GM21576 (cell line): ENCODE results near the gene BRD4.
"Not testable (repeated sequence)": the region's sequence is repeated elsewhere in the genome, so short reads cannot be mapped to it uniquely, and the experiment has no call there.

Experiments used
- ATAC-seq: cut with Tn5 transposase; IDR thresholded peaks from one replicate; pipeline ENCODE4 v1.9.1; 2021; ENCODE audit warnings: mild to moderate bottlenecking, moderate library complexity; ENCODE audit not compliant: unreplicated experiment

Gene BRD4

DNA sequence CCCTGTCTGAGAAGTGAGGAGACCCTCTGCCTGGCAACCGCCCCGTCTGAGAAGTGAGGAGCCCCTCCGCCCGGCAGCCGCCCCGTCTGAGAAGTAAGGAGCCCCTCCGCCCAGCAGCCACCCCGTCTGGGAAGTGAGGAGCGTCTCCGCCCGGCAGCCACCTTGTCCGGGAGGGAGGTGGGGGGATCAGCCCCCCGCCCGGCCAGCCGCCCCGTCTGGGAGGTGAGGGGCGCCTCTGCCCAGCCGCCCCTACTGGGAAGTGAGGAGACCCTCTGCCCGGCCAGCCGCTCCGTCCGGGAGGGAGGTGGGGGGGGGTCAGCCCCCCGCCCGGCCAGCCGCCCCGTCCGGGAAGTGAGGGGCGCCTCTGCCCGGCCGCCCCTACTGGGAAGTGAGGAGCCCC lies 30.7 kb upstream of the BRD4 start:
- ATAC-seq = not testable (repeated sequence)

DNA sequence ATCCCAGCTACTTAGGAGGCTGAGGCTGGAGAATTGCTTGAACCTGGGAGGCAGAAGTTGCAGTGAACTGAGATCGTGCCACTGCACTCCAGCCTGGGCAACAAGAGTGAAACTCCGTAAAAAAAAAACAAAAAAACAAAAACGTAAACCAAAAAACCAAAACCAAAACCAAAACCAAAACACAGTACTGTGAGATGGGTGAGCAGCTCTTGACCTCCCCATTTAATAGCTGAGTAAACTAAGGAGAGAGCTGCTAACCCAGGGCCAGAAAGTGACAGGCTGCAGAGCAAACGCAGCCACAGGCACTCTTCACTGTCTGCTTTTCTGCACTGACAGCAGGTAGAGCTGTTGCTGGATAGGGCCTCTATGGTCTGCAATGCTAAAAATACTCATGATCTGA lies 27.7 kb upstream of the BRD4 start:
- not testable (repeated sequence) for ATAC-seq

DNA sequence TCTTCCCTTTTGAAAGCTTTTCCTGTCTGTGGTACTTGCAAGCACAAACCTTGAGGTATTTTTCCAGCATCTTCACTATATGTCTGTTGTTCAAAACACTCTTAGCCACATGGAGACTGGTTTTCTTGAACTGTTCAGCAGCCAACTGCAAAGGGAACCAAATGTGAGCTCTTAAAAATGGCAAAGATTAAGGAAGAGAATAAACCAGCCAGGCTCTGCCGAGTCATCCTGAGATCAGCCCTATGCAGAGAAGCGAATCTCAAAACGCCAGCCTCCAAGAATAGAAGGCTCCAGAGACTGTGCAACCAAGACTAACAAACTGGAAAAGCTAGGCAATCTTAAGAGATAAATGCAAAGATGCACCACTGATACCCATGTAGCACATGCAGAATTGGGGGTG lies 26.6 kb upstream of the BRD4 start:
- no peak for ATAC-seq

DNA sequence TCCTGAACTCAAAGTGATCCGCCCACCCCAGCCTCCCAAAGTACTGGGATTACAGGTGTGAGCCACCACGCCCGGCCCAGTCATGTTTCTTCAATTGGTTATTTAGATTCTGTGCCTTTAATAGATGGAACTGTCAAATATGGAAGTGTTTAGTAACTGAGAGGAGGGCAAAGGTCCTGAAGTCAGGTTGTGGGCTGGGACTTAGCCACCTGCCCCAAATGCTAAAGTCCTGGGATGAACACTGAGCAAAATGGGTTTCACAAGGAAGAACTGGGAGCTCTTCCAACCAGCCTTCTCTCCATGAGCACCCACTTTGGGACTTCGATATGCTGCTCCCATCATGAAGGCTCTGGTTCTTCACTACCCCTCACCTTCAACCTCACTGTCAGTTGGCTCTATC lies 25.6 kb upstream of the BRD4 start:
- no peak for ATAC-seq

DNA sequence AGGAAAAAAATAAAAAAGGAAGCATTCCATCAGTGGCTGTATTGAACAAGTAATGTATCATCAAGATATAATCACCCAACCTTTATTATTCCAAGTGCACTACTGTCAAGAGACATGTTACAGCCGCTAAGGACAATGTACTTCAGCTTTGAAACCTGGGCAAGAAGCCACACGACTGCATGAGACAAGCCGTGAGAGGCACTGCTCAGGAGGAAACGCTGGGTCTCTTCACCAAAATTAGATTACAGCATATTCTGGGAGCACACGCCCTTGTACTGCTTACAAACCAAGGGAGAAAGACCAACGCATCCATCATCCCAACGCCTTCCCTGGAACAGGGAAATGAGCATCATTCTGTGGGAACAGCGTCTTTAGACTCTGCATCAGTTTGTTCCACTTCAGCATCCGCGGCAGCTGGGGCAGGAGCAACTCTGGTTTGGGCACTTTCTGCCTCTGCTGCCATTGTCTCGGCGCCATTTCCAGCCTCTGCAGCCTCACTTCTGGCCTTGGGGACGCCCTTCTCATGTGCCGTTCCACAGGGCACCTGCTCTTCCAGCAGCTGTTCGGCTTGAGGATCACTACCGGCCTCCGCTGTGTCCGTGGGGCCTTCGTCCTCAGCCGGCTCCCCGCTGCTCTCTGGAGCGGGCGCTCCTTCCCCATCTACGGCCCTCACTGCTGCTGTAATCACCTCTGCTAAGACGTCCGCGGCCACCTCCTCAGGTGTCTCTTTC lies 22.4 kb upstream of the BRD4 start:
- ATAC-seq = no peak

DNA sequence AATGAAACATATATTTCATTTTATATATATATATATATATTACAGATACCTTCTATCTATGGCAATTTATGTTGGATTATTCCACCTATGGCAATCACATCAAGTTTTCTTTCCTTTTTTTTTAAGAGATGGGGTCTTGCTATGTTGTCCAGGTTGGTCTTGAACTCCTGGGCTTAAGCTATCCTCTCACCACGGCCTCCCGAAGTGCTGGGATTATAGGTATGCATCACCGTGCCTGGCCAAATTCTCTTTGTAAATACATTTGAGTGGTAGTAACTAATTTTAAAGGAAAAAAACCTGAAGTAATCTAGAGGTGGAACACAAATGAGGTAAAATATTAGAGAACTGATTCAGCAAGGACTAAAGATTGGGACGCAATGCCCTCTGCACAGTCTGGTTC lies 21.6 kb upstream of the BRD4 start:
- no peak for ATAC-seq

DNA sequence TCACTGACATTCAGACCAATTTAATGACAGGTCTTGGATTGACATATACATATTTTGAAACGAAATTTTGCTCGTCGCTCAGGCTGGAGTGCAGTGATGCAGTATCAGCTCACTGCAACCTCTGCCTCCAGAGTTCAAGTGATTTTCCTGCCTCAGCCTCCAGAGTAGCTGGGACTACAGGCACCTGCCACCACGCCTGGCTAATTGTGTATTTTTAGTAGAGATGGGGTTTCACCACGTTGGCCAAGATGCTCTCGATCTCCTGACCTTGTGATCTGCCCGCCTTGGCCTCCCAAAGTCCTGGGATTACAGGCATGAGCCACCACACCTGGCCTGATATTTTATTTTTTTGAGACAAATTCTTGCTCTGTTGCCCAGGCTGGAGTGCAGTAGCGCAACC lies 20.2 kb upstream of the BRD4 start:
- not testable (repeated sequence) for ATAC-seq

DNA sequence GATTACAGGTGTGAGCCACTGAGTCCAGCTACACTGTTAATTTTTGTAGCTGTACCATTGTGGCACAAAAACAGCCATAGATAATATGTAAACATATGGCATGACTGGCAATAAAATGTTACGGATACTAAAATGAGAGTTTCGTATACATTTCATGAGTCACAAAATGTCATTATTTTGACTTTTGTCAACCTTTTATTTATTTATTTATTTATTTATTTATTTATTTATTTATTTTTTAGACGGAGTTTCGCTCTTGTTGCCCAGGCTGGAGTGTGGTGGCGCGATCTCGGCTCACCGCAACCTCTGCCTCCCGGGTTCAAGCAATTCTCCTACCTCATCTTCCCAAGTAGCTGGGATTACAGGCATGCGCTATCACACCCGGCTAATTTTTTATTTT lies 9.0 kb upstream of the BRD4 start:
- not testable (repeated sequence) for ATAC-seq

DNA sequence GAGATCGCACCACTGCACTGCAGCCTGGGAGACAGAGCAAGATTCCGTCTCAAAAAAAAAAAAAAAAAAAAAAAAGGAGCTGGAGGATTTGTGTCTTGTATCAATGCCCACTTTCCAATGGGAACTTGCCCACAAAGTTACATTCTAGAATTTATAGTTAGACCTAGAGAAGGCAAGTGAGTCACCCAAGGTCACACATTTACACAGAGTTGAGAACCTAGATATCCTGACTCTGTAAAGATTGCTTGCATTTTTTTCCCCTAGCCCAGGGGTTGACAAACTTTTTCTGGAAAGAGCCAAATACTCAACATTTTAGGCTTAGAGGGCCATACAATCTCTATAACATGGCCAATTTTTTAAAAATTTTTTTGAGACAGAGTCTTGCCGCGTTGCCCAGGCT lies 7.7 kb upstream of the BRD4 start:
- ATAC-seq = no peak

DNA sequence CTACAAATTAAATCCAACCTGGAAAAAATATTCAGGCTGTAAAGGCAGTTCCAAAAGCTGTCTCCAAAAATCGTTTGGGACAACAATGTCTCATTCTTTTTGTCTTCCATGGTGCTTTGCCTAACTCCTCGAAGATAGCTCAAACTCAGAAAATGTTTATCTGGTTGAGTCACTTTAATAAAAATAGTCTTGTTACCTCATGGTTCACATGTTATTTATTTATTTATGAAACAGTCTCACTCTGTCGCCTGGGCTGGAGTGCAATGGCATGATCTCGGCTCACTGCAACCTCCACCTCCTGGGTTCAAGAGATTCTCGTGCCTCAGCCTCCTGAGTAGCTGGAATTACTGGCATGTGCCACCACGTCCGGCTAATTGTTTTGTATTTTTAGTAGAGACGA lies 4.9 kb upstream of the BRD4 start:
- no peak for ATAC-seq

DNA sequence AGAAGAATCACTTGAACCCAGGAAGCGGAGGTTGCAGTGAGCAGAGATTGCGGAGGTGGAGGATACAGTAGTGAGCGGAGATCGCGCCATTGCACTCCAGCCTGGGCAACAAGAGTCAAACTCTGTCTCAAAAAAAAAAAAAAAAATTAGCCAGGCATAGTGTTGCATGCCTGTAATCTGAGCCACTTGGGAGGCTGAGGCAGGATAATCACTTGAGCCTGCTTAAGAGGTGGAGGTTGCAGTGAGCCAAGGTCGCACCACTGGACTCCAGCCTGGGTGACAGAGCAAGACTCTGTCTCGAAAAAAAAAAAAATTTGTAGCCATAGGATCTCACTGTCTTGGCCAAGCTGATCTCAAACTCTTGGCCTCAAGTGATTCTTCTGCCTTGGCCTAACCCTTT lies 3.7 kb upstream of the BRD4 start:
- ATAC-seq = not testable (repeated sequence)

DNA sequence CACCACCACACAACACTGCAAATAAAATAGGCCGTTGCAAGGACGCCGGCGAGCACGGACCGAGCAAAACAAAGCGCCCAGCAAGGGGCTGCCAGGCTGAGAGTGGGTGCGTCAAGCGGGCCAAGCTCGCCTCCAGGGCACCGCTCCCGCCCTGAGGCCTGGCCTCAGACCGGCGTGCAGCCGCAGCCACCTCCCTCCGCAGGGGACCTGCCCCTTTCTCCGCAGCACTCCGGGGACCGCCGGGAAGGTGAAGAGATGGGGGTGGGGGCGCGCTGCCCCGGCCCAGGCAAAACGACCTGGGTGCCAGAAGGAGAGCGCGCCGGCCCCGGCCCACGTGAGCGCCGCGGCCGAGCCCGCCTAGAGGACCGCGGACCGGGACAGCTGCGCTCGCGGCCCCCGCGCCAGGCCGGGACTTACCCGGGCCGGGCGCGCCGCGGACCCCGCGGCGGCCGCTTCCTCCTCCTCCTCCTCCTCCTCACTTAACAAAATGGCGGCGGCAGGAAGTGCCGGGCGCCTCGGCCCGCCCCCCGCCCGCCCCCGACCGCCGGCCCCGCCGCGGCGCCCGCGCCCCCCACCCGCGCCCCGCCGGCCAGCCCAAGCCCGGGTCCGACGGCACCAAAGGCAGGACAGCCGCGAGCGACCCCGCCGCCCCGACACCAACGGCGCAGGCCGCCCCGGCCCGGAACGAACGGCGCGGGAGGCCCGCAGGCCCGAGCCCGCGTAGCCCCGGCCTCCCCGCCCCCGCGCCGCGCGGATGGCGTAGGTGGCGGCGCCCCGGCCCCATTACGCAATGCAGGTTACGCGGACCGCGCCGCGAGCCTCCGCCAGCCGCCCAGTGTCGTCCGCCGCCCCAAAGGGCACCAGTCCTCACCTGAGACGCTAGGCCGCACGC lies 674 bp downstream of the BRD4 start:
- ATAC-seq = peak; percentile 12

DNA sequence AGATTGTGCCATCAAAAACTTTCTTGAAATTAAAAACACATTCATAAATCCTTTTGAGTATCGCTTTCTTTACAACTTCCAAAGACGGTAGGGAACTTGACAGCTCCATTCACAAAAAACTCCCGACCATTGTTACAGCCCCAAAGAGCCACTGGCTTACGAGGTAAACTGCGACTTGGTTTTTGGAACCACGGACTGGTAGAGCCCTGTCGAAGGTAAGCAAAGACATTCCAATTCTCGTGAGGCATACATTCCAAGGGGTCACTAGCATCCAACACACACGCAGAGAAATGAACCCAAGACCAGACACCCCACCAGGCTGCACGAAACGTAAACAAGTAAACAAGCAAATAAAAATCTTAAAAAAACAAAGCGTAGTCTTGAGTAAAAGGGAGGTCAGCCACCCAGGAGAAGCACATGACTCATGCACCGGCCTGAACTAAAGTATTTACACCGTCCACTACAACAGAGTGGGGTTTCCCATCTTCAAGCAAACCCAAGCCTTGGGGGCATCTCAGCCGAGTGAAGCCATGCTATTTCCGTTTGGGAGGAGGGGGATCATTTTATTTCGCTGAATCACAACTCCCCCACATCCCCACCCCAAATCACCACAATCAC lies 1.4 kb downstream of the BRD4 start:
- no peak for ATAC-seq

DNA sequence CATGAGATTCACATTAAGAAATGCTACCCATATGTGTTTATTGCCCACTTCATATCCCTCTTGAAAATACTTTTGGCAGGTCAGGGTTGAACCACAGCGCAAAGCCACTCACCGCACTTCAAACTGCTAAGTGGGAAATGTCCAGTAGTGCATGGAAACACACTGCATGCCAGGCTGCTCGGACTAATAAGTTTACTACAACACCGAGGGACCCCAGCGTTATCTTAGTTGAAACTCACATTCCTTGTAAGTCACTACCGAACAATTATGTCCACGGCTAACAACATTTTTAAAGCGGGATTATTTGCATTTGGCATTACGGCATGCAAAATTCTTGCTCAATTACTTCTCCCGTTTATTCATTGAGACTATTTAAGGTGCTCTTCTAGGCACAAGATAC lies 4.0 kb downstream of the BRD4 start:
- no peak for ATAC-seq

DNA sequence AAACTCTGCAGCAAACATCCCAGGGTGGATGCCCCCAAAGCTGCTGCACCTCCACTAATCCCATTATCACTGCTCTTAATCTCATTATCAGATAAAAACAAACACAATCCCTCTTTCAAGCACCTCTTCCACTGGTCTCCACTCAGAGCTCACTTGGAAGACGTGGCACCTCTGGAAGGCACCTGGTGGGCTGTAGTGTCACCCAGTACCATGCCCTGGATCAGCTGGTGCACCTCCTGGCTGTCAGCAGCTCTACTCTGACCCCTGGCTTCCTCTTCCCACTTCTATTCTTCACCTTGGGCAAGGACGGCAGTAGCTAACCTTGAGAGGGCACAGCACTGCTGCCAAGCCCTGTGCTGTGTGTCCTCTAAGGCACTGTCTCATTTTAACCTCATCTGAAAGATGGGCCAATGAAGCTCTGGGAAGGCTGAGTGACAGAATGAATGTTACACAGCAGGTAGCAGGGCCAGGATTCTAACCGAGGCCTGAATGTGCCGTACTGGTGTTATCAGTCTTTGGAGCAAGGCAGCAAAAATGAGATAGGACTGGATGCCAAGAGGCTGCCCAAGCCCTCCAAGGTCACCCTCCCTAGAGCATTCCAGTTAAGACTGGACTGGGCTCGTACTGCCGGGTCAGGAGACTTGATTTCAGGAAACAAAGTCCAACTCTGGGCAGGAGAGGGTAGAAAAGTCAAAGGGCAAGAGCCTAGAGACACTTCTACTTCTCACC lies 7.4 kb downstream of the BRD4 start:
- no peak for ATAC-seq

DNA sequence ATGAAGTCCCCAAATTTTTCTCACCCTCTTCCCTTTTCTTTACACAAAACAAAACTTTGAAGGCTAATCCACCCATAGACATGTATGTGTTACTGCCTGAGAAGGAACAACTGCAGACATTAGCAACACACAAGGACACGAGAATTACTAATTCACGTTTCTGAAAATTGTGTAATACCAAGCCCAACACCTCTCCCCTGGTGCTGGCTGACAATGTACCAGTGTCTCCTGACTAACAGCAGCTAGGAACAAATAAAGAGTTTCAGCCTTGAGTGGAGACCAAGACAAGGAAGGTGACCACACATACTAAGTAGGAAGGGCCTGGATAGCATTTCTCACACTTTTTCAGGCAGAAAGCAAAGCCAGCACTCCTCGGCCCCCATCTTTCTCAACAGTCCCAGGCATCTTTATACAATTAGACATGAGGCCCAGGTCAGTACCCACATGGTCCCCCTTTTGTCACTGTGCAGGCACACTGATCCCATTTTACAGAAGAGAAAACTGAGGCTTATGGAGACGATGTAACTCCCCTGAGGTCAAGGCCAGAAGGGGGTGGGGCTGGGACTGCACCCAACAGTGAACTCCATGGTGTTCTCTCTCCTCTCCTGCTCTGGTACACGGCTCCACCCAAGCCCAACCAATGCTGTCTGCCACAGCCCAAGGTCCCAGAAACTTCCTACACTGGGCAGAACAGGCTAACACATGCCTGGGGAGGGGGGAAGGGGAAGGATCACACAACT lies 8.7 kb downstream of the BRD4 start:
- ATAC-seq = no peak

DNA sequence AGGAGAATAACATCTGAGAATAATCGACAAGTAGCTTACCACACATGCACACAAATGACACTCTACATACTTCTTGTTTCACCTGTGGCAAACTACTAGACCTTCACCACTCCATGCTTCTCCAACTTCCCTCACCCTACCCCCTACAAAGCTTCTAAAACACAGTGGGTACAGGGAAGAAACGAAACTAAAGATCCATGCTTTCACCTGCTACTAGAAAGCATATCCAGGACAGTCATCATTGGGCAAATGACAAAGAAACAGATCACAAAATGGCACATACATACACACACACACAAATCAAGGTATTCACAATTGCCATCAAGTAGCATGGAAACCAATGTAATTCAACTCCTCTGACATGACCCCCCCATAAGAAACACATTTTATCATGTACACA lies 10.6 kb downstream of the BRD4 start:
- no peak for ATAC-seq

DNA sequence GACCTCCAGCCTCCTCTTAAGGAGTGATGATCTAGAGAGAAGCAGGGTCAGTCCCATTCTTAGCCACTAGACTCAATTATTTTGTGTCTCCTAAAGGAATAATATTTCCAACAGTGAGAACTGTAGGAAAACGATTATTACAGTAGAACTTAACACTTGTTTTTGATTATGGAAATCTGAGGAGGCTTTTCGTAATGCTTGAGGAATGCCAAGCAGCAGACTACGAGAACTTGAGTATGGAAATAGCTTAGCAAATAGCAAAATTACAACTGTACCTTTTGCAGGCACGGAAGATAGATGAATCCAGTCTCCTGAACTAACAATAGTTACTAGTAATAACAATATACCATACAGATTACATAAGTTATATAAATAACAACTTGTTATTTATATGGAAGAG lies 12.2 kb downstream of the BRD4 start:
- ATAC-seq = no peak

DNA sequence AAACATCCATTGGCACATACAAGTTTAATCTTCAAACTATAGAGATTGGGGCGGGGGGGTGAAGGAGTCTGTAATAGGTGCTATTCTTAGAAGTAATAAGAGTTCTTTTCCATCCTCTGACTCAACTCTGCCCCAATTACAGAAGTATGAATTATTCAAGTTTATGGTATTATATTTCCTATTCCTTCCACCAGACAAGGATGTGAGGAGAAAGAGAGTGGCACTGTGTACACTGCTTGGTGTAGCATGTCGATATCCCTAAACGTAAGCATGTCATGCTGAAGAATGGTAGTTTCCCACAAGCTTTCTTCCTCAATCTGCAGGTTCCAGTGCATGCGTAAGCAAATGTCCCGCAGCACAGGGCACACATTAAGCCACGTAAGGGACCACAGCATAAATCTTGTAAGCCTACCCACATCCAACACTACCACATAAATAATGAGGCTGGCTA lies 14.1 kb downstream of the BRD4 start:
- ATAC-seq = no peak

DNA sequence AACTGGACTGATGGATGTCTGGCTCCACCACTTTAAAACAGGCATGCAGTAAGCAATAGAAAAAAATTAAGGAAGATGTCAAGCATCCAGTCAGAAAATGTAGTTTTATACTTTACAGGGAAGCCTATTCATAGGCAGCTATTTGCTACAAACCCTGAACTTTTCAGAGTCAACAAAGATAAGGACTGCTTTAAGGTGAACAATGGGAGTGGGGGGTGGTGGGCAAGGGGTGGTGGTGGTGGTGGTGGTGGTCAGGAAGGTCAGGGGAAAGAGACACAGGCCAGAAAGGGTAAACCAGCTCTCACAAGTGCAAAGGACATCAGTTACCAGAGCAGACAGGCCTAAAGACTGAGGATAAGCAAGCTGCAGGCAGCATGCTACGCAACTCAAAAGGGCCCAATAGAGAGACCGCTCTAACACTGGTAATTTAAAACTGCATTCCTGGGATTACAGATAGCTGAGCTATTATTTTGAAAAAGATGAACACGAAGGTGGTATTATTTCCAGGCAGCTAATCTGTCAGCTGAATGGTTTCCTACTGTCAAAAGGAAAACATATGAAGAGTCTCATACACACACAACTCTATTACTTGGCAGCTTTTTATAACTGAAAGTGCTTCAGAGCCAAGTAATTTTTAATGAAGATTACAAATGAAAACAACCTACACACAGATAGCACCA lies 14.8 kb downstream of the BRD4 start:
- ATAC-seq = no peak
